ENCODE results near the gene ZFAND3. TPM values are rescaled to one million over a fixed set of nuclear protein-coding genes. Genes with fewer than 3 reads are reported as not detected.

The ZFAND3 gene
- total RNA-seq, 1 experiment from 2014 or later: 64.0 TPM

DNA sequence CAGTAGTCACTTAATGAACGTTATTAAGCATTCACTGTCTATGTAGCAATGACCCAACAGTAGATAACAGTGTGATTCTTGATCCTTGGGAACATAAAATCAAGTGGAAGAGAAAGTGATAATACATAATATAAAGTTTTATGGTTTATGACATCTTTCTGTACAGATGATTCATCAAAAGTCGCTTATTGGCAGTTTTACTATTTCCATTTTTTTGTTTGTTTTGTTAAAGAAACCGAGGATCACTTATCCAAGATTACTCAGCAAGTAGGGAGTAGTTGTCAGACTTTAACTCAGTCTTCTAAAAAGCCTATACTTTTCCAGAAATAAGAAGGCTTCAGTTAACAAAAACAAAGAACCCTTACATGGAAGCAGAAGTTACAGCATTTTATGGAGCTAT is 260.8 kb downstream of the ZFAND3 start:
- POLR2A ChIA-PET (ENCODE audit: low non-redundant PET): interaction anchor here (0.6 kb wide), 1 partner anchor 222 kb away, joined by 4 read pairs; no protein-coding TSS in a partner anchor
- no TSS peak for BruUV-seq (replicated peaks)
- Histone ChIP-seq H3K27ac (ENCODE audit: low read depth, low read length, poor library complexity, severe bottlenecking) (no peak overlapping the region), H3K4me1 (ENCODE audit: insufficient read depth, low read length, poor library complexity, severe bottlenecking) (no peaks in the 10 kb centered on the region), H3K27me3 (replicated peaks; ENCODE audit: insufficient read depth, low read depth, low read length, poor library complexity) (no peaks in the 10 kb centered on the region), H3K36me3 (ENCODE audit: insufficient read depth, low read length, poor library complexity, severe bottlenecking) (no peaks in the 10 kb centered on the region), H3K4me3 (ENCODE audit: low read depth, low read length, poor library complexity, severe bottlenecking) (no peak overlapping the region), H3K9me3 (ENCODE audit: low read depth, low read length, poor library complexity, severe bottlenecking) (no peaks in the 10 kb centered on the region)
- no peak for DNase-seq (ENCODE audit: low spot score)
- TF ChIP-seq, protein P1, sequence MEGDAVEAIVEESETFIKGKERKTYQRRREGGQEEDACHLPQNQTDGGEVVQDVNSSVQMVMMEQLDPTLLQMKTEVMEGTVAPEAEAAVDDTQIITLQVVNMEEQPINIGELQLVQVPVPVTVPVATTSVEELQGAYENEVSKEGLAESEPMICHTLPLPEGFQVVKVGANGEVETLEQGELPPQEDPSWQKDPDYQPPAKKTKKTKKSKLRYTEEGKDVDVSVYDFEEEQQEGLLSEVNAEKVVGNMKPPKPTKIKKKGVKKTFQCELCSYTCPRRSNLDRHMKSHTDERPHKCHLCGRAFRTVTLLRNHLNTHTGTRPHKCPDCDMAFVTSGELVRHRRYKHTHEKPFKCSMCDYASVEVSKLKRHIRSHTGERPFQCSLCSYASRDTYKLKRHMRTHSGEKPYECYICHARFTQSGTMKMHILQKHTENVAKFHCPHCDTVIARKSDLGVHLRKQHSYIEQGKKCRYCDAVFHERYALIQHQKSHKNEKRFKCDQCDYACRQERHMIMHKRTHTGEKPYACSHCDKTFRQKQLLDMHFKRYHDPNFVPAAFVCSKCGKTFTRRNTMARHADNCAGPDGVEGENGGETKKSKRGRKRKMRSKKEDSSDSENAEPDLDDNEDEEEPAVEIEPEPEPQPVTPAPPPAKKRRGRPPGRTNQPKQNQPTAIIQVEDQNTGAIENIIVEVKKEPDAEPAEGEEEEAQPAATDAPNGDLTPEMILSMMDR (conservative IDR thresholded peaks at IDR 0.05; ENCODE audit: low read depth, low read length): no peak
- intact Hi-C loops (cut with micrococcal nuclease; ENCODE audit: unreplicated experiment): no loop called here
- CTCF ChIA-PET: no interaction called here

DNA sequence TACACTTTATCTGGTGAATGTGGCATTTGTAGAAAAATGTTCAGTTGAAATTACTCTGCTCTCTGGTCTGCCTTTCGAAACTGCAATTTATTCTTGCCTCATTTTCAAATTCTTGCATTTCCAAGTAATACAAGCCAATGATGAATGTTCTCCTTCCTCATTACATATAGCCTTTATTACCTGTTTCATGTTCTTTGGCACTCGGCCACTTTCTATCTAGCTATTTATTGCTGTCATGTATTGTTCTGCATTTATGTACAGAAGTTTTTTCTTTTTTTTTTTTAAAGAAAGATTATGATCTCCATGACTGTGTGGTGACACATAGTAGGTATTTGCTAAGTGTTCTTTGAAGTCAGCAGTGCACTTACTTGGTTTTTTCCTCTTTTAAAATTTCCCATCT is 261.4 kb downstream of the ZFAND3 start:
- POLR2A ChIA-PET (ENCODE audit: low non-redundant PET): interaction anchor here (0.6 kb wide), 1 partner anchor 223 kb away, joined by 4 read pairs; no protein-coding TSS in a partner anchor
- CTCF ChIA-PET: no interaction called here
- Histone ChIP-seq H3K4me1 (ENCODE audit: insufficient read depth, low read length, poor library complexity, severe bottlenecking) (no peaks in the 10 kb centered on the region), H3K4me3 (ENCODE audit: low read depth, low read length, poor library complexity, severe bottlenecking) (no peak overlapping the region), H3K27ac (ENCODE audit: low read depth, low read length, poor library complexity, severe bottlenecking) (no peak overlapping the region), H3K9me3 (ENCODE audit: low read depth, low read length, poor library complexity, severe bottlenecking) (no peaks in the 10 kb centered on the region), H3K27me3 (replicated peaks; ENCODE audit: insufficient read depth, low read depth, low read length, poor library complexity) (no peaks in the 10 kb centered on the region), H3K36me3 (ENCODE audit: insufficient read depth, low read length, poor library complexity, severe bottlenecking) (no peaks in the 10 kb centered on the region)
- no peak for DNase-seq (ENCODE audit: low spot score)
- TF ChIP-seq EZH2 (IDR thresholded peaks at IDR 0.05; ENCODE audit: borderline replicate concordance, low read depth, low read length, poor library complexity, severe bottlenecking): no peak
- TF ChIP-seq, protein P1 (conservative IDR thresholded peaks at IDR 0.05; ENCODE audit: low read depth, low read length): no peak
- intact Hi-C loops (cut with micrococcal nuclease; ENCODE audit: unreplicated experiment): no loop called here
- BruUV-seq (replicated peaks): no TSS peak

DNA sequence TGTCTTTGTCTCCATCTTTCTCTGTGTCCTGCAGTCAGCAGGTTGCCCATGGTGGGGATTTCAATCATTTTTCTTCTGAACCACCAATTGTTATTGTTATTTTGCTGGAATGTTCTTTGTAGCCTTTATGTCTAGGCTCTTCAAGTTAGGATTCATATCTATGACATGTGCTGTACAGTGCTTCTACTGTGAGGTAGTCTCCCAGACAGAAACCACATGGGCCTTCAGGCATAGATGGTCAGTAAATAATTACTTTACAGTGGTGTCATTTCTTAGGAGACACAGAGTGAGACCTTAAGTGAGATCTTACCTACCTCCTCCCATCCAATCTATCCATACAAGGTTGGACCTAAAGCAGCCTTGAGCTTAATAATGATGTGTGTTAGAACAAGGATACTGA is 265.5 kb downstream of the ZFAND3 start:
- TF ChIP-seq, protein P1 (conservative IDR thresholded peaks at IDR 0.05; ENCODE audit: low read depth, low read length): no peak
- no peak for TF ChIP-seq EZH2 (IDR thresholded peaks at IDR 0.05; ENCODE audit: borderline replicate concordance, low read depth, low read length, poor library complexity, severe bottlenecking)
- H3K27me3 ChIP-seq (replicated peaks; ENCODE audit: insufficient read depth, low read depth, low read length, poor library complexity): no peaks in the 10 kb centered on the region
- ChIA-PET POLR2A (ENCODE audit: low non-redundant PET) (no interaction called here), CTCF (no interaction called here)
- no peak overlapping the region for H3K4me3 ChIP-seq (ENCODE audit: low read depth, low read length, poor library complexity, severe bottlenecking)
- H3K9me3 ChIP-seq (ENCODE audit: low read depth, low read length, poor library complexity, severe bottlenecking): no peaks in the 10 kb centered on the region
- BruUV-seq (replicated peaks): no TSS peak
- no peaks in the 10 kb centered on the region for H3K4me1 ChIP-seq (ENCODE audit: insufficient read depth, low read length, poor library complexity, severe bottlenecking)
- intact Hi-C loops (cut with micrococcal nuclease; ENCODE audit: unreplicated experiment): no loop called here
- no peak overlapping the region for H3K27ac ChIP-seq (ENCODE audit: low read depth, low read length, poor library complexity, severe bottlenecking)
- no peak for DNase-seq (ENCODE audit: low spot score)
- H3K36me3 ChIP-seq (ENCODE audit: insufficient read depth, low read length, poor library complexity, severe bottlenecking): no peaks in the 10 kb centered on the region
